ENCODE data around the gene BAZ2B. TPM values are rescaled to one million over a fixed set of nuclear protein-coding genes. Genes with fewer than 3 reads are reported as not detected.

Gene BAZ2B
- total and polyA plus RNA-seq, 3 donors from 2014 or later = 23.5 to 132 (median 119) TPM

DNA sequence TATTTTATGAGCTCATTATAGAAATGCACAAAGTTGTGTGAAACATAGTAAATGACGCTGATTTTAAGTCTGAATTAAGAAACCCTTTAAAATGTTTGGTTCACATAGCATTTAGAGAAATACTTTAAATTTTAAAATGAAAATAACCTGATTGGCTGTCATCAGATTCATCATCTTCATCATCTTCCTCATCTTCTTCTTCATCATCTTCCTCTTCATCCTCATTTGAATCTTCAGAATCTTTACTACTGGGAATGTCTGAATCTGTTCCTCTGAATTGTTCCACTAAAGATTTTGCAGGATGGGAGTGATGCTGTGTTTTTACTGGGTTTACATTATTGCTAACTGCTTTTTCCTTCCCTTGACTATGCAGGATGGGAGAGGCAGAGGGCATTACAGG lies 183.7 kb downstream of the BAZ2B start:
- no peak for DNase-seq
- Histone ChIP-seq H3K4me3 (no peak overlapping the region), H3K27me3 (no peaks in the 10 kb centered on the region), H3K27ac (no peak overlapping the region), H3K36me3 (ENCODE audit: low read depth, missing control alignments) (no peaks in the 10 kb centered on the region), H3K9me3 (no peaks in the 10 kb centered on the region), H3K4me1 (no peaks in the 10 kb centered on the region)
- no peak for TF ChIP-seq POLR2A (IDR thresholded peaks at IDR 0.05)
- TF ChIP-seq, protein P1, sequence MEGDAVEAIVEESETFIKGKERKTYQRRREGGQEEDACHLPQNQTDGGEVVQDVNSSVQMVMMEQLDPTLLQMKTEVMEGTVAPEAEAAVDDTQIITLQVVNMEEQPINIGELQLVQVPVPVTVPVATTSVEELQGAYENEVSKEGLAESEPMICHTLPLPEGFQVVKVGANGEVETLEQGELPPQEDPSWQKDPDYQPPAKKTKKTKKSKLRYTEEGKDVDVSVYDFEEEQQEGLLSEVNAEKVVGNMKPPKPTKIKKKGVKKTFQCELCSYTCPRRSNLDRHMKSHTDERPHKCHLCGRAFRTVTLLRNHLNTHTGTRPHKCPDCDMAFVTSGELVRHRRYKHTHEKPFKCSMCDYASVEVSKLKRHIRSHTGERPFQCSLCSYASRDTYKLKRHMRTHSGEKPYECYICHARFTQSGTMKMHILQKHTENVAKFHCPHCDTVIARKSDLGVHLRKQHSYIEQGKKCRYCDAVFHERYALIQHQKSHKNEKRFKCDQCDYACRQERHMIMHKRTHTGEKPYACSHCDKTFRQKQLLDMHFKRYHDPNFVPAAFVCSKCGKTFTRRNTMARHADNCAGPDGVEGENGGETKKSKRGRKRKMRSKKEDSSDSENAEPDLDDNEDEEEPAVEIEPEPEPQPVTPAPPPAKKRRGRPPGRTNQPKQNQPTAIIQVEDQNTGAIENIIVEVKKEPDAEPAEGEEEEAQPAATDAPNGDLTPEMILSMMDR (IDR thresholded peaks at IDR 0.05) = no peak
- 93 to 98% methylated on average over 1 of the region's 1 CpG for WGBS, 2 donors
- intact Hi-C loops (cut with DNase I; ENCODE audit: low total_unique reads) = no loop called here

DNA sequence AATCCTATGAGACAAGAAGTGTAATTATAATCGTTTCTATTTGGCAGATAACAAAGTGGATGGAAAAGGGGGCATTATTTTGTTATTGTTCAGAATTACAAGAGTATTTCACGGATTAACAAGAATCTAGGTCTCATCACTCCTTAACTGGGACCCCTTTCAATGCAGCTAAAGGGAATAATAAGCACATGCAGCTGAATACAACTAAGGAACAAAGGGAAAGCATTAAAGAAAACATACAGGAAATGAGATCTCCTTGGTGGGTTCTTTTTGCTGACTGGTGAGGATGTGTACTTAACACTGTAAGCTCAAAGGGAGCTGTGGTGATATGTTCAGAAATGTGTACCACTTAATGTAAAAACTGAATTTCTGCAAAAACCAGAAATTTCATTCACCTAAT lies 189.3 kb downstream of the BAZ2B start:
- no peak for DNase-seq
- Histone ChIP-seq H3K27me3 (no peaks in the 10 kb centered on the region), H3K36me3 (ENCODE audit: low read depth, missing control alignments) (no peaks in the 10 kb centered on the region), H3K4me3 (no peak overlapping the region), H3K9me3 (no peaks in the 10 kb centered on the region), H3K4me1 (no peaks in the 10 kb centered on the region), H3K27ac (no peak overlapping the region)
- intact Hi-C loops (cut with DNase I; ENCODE audit: low total_unique reads) = no loop called here
- no peak for TF ChIP-seq POLR2A (IDR thresholded peaks at IDR 0.05)
- TF ChIP-seq, protein P1 (IDR thresholded peaks at IDR 0.05) = no peak
- WGBS, 2 donors = 51 to 55% methylated on average over 2 of the region's 2 CpGs

DNA sequence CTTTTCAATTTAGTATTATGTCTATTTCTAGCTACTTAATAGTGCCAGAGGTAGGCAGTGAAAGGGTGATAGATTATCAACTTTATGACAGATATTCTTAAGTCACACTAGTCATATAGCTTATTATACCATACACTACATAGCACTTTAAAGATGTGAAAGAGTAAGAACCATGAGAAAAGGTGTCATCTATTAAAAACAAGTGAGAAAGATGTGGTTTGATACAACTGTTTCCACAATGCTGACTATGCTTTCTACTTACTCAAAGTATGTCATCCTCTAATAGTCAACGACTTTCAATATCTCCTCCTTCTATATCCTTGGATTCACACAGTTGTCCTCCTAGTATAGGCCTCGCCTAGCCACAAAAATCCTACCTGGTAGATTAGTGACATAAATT lies 196.9 kb downstream of the BAZ2B start:
- no peaks in the 10 kb centered on the region for H3K36me3 ChIP-seq (ENCODE audit: low read depth, missing control alignments)
- H3K4me3 ChIP-seq = no peak overlapping the region
- TF ChIP-seq, protein P1 (IDR thresholded peaks at IDR 0.05) = no peak
- no peak for TF ChIP-seq POLR2A (IDR thresholded peaks at IDR 0.05)
- no peak overlapping the region for H3K27ac ChIP-seq
- H3K9me3 ChIP-seq = no peaks in the 10 kb centered on the region
- intact Hi-C loops (cut with DNase I; ENCODE audit: low total_unique reads) = no loop called here
- H3K27me3 ChIP-seq = no peaks in the 10 kb centered on the region
- no peak for DNase-seq
- WGBS, 2 donors = 97 to 98% methylated on average over 2 of the region's 2 CpGs
- H3K4me1 ChIP-seq = no peaks in the 10 kb centered on the region

DNA sequence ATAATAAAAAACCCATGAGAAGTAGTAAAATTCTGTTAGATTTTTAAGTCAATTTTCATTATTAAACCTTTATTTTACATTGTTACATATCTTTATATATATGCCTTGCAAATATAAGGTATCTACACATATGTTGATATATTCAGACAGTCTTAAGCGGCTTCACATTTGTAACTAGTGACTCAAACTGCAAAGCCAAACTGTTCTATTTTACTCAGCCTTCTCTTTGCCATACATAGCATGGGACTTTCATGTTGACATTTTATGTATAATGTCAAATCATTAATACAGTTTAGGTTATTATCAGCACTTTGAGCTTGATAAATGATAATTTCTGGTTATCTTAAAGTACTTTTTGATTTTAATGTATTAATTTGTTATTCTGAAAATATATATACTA lies 204.9 kb downstream of the BAZ2B start:
- Histone ChIP-seq H3K27me3 (no peaks in the 10 kb centered on the region), H3K4me1 (no peaks in the 10 kb centered on the region), H3K36me3 (ENCODE audit: low read depth, missing control alignments) (no peaks in the 10 kb centered on the region), H3K4me3 (no peak overlapping the region), H3K27ac (no peak overlapping the region), H3K9me3 (no peaks in the 10 kb centered on the region)
- DNase-seq = no peak
- intact Hi-C loops (cut with DNase I; ENCODE audit: low total_unique reads) = no loop called here
- 96 to 97% methylated on average over 1 of the region's 1 CpG for WGBS, 2 donors
- TF ChIP-seq, protein P1 (IDR thresholded peaks at IDR 0.05) = no peak
- no peak for TF ChIP-seq POLR2A (IDR thresholded peaks at IDR 0.05)

DNA sequence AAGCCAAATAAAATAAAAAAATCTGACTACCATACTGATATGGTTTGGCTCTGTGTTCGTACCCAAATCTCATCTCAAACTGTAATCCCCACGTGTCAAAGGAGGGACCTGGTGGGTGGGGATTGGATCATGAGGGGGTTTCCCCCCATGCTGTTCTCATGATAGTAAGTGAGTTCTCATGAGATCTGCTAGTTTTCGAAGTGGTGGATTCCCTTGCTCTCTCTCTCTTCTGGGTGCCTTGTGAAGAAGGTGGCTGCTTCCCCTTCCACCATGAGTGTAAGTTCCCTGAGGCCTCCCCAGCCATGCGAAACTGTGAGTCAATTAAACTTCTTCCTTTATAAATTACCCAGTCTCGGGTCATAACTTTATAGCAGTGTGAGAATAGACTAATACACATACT lies 206.1 kb downstream of the BAZ2B start:
- H3K4me1 ChIP-seq = no peaks in the 10 kb centered on the region
- no peaks in the 10 kb centered on the region for H3K36me3 ChIP-seq (ENCODE audit: low read depth, missing control alignments)
- WGBS, 2 donors = 86 to 93% methylated on average over 5 of the region's 5 CpGs
- no peak for TF ChIP-seq POLR2A (IDR thresholded peaks at IDR 0.05)
- H3K4me3 ChIP-seq = no peak overlapping the region
- DNase-seq = no peak
- H3K27me3 ChIP-seq = no peaks in the 10 kb centered on the region
- H3K27ac ChIP-seq = no peak overlapping the region
- no peaks in the 10 kb centered on the region for H3K9me3 ChIP-seq
- intact Hi-C loops (cut with DNase I; ENCODE audit: low total_unique reads) = no loop called here

Measured in testis (tissue), 3 donors.